NT2/D1 (cell line): ENCODE measurements around the gene AOPEP.

Experiments
- YY1 ChIP-seq: IDR thresholded peaks from 2 replicates; pipeline ENCODE4 v1.6.1; 2011; ENCODE audit not compliant: insufficient read length, insufficient read depth
- ZNF274 ChIP-seq: IDR thresholded peaks from 2 replicates; pipeline ENCODE4 v1.6.1; 2011; ENCODE audit warnings: mild to moderate bottlenecking, low read depth, low read length

GRCh38 chr9:94941211-94941875 lies 214.8 kb downstream of the AOPEP start:
- TF ChIP-seq YY1 (no peak), ZNF274 (no peak)
